HepG2 (cell line): ENCODE measurements around the gene THAP9. TPM values are rescaled to one million over a fixed set of nuclear protein-coding genes. Genes with fewer than 3 reads are reported as not detected.
A peak's percentile ranks its signal among the peaks of the same experiment; 100 is the strongest.

Experiments used
- CAMTA2 ChIP-seq: sonication (generic); formaldehyde crosslinking; IDR thresholded peaks from 2 replicates; pipeline ENCODE4 v1.4.0; 2020; ENCODE audit warnings: mild to moderate bottlenecking, missing genetic modification reagents, borderline replicate concordance
- ETV6 ChIP-seq: sonication (generic); formaldehyde crosslinking; conservative IDR thresholded peaks from 2 replicates; pipeline ENCODE4 v1.4.0; 2020; ENCODE audit warnings: missing genetic modification reagents
- FOSL1 ChIP-seq: sonication (generic); formaldehyde crosslinking; IDR thresholded peaks from 2 replicates; pipeline ENCODE4 v1.9.0; 2021; ENCODE audit warnings: missing genetic modification reagents, borderline replicate concordance
- HDAC1 ChIP-seq: sonication (generic); formaldehyde crosslinking; IDR thresholded peaks from 2 replicates; pipeline ENCODE4 v1.5.1; 2020; ENCODE audit warnings: mild to moderate bottlenecking, missing genetic modification reagents
- MIXL1 ChIP-seq: IDR thresholded peaks from 2 replicates; pipeline ENCODE4 v1.6.1; 2016
- MXI1 ChIP-seq: IDR thresholded peaks from 3 replicates; pipeline ENCODE4 v1.6.1; 2012; ENCODE audit warnings: low read depth, low read length, inconsistent platforms, borderline replicate concordance
- MYC ChIP-seq: sonication (generic); formaldehyde crosslinking; IDR thresholded peaks from 2 replicates; pipeline ENCODE4 v1.9.0; 2021; ENCODE audit warnings: missing genetic modification reagents, borderline replicate concordance
- NR2F2 ChIP-seq: IDR thresholded peaks from 2 replicates; pipeline ENCODE4 v1.6.1; 2012; ENCODE audit warnings: low read depth, inconsistent platforms, borderline replicate concordance
- SIN3A ChIP-seq: IDR thresholded peaks from 2 replicates; pipeline ENCODE4 v1.6.1; 2011; ENCODE audit warnings: low read depth, mild to moderate bottlenecking, control low read depth, low read length, borderline replicate concordance
- SNAPC2 ChIP-seq: sonication (generic); formaldehyde crosslinking; IDR thresholded peaks from 2 replicates; pipeline ENCODE4 v1.8.1; 2022; ENCODE audit warnings: mild to moderate bottlenecking, missing genetic modification reagents
- TBX3 ChIP-seq: fragments of 450-650 bp; IDR thresholded peaks from 2 replicates; pipeline ENCODE4 v1.6.1; 2017; ENCODE audit warnings: antibody characterized with exemption, mild to moderate bottlenecking, inconsistent platforms, borderline replicate concordance
- ZBTB3 ChIP-seq: sonication (generic); formaldehyde crosslinking; IDR thresholded peaks from 2 replicates; pipeline ENCODE4 v1.4.0; 2020; ENCODE audit warnings: low read depth, mild to moderate bottlenecking, moderate library complexity, missing genetic modification reagents, borderline replicate concordance
- ZKSCAN8 ChIP-seq: IDR thresholded peaks from 2 replicates; pipeline ENCODE4 v1.6.1; 2016; ENCODE audit warnings: borderline replicate concordance, missing genetic modification reagents, missing compliant biosample characterization
- ZMYM4 ChIP-seq: sonication (generic); formaldehyde crosslinking; IDR thresholded peaks from 2 replicates; pipeline ENCODE4 v1.8.1; 2023; ENCODE audit warnings: mild to moderate bottlenecking, missing genetic modification reagents
- ZNF101 ChIP-seq: sonication (generic); formaldehyde crosslinking; IDR thresholded peaks from 2 replicates; pipeline ENCODE4 v1.4.0; 2020; ENCODE audit warnings: mild to moderate bottlenecking, low read depth, missing genetic modification reagents, borderline replicate concordance
- ZNF597 ChIP-seq: sonication (generic); formaldehyde crosslinking; IDR thresholded peaks from 2 replicates; pipeline ENCODE4 v1.5.0; 2020; ENCODE audit warnings: missing genetic modification reagents
- ZNF7 ChIP-seq: IDR thresholded peaks from 2 replicates; pipeline ENCODE4 v1.6.1; 2016; ENCODE audit warnings: missing biosample characterization, missing genetic modification reagents
- ZNF766 ChIP-seq: sonication (generic); formaldehyde crosslinking; IDR thresholded peaks from 2 replicates; pipeline ENCODE4 v1.5.0; 2020; ENCODE audit warnings: missing genetic modification reagents, borderline replicate concordance
- polyA plus RNA-seq, 8 experiments: library from polyadenylated mRNA; depleted of rRNA in 3 of 8; stranded (reverse) in 7 of 8; unstranded in 1 of 8; fragments of >200 nt; fragmentation: Illumina TruSeq in 4 of 8; extraction: Trizol in 4 of 8; gene quantifications; 2 replicates each; pipeline versions ENCODE4 v1.2.1 to v1.2.3, GENCODE V29; 2011 to 2016; ENCODE audit warnings: low read depth in 4 of 8, missing spikeins in 1 of 8, mixed read lengths in 1 of 8; ENCODE audit not compliant: insufficient read depth in 1 of 8
- total RNA-seq, 5 experiments: library from RNA; depleted of rRNA; stranded (reverse); fragments of >200 nt; fragmentation: Illumina TruSeq; extraction: Trizol; gene quantifications; 2 replicates each; pipeline ENCODE4 v1.2.3, GENCODE V29; 2016; ENCODE audit warnings: low read depth in 1 of 5
- TF ChIP-seq, protein P1 (sequence below), 2 experiments: fragments of 450-650 bp in 1 of 2; sonication (generic) in 1 of 2; formaldehyde crosslinking; IDR thresholded peaks; 2 replicates each; pipeline versions ENCODE4 v1.5.0 to v1.8.0; 2020 to 2022; ENCODE audit warnings: mild to moderate bottlenecking in 1 of 2, missing genetic modification reagents in 1 of 2
- TF ChIP-seq, protein P2 (sequence below): IDR thresholded peaks from 2 replicates; pipeline ENCODE4 v1.4.0; 2020; ENCODE audit warnings: mild to moderate bottlenecking, missing genetic modification reagents
- TF ChIP-seq, protein P3 (sequence below): sonication (generic); formaldehyde crosslinking; IDR thresholded peaks from 2 replicates; pipeline ENCODE4 v1.4.0; 2020; ENCODE audit warnings: missing genetic modification reagents, mild to moderate bottlenecking, borderline replicate concordance
- TF ChIP-seq, protein P4 (sequence below): sonication (generic); formaldehyde crosslinking; conservative IDR thresholded peaks from 2 replicates; pipeline ENCODE4 v1.8.0; 2022; ENCODE audit warnings: mild to moderate bottlenecking, moderate library complexity, missing genetic modification reagents

THAP9 gene
- total and polyA plus RNA-seq, 2 of the 13 experiments (the other 11 are each of a cell fraction or from before 2014, with no cell fraction given), result 6.0 to 7.2 TPM

DNA sequence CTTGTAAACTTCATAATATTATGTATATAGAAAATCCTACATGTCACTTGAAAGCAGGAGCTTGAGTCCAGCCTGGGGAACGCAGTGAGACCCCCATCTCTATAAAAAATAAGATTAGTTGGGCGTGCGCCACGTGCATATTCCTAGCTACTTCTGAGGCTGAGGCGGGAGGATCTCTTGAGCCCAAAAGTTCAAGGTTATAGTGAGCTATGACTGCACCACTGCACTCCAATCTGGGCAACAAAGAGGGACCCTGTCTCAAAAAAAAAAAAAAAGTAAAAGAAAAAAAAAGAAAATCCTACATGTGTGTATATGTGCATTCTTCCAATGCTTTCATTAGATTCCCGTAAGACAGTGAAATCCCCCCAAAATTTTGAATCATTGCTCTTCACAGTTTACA, 11.2 kb upstream of the THAP9 start (continued):
- TF ChIP-seq, protein P1, sequence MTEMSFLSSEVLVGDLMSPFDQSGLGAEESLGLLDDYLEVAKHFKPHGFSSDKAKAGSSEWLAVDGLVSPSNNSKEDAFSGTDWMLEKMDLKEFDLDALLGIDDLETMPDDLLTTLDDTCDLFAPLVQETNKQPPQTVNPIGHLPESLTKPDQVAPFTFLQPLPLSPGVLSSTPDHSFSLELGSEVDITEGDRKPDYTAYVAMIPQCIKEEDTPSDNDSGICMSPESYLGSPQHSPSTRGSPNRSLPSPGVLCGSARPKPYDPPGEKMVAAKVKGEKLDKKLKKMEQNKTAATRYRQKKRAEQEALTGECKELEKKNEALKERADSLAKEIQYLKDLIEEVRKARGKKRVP (CRISPR knock-in tag; IDR thresholded peaks at IDR 0.05), result 0 out of 4 replicates have a peak, but pooled peaks of 1 of the 2 experiments have one; percentile 9
- TF ChIP-seq HDAC1 (CRISPR knock-in tag) (0 out of 2 replicates have a peak, but pooled peaks have one; percentile 22), SNAPC2 (no peak), ZNF101 (CRISPR knock-in tag) (no peak), SIN3A (peak; percentile 35; the same call in 1 of the 2 replicates), ZBTB3 (no peak), ETV6 (CRISPR knock-in tag) (no peak), ZNF597 (CRISPR knock-in tag) (no peak), MIXL1 (CRISPR knock-in tag) (no peak), NR2F2 (no peak), MYC (CRISPR knock-in tag) (peak; percentile 30; the same call in 1 of the 2 replicates), ZMYM4 (no peak), MXI1 (peak; percentile 40; the same call in 1 of the 3 replicates), TBX3 (no peak), FOSL1 (CRISPR knock-in tag) (no peak), ZKSCAN8 (CRISPR knock-in tag) (no peak), ZNF7 (CRISPR knock-in tag) (no peak), CAMTA2 (CRISPR knock-in tag) (no peak), ZNF766 (CRISPR knock-in tag) (no peak)
- TF ChIP-seq, protein P2, sequence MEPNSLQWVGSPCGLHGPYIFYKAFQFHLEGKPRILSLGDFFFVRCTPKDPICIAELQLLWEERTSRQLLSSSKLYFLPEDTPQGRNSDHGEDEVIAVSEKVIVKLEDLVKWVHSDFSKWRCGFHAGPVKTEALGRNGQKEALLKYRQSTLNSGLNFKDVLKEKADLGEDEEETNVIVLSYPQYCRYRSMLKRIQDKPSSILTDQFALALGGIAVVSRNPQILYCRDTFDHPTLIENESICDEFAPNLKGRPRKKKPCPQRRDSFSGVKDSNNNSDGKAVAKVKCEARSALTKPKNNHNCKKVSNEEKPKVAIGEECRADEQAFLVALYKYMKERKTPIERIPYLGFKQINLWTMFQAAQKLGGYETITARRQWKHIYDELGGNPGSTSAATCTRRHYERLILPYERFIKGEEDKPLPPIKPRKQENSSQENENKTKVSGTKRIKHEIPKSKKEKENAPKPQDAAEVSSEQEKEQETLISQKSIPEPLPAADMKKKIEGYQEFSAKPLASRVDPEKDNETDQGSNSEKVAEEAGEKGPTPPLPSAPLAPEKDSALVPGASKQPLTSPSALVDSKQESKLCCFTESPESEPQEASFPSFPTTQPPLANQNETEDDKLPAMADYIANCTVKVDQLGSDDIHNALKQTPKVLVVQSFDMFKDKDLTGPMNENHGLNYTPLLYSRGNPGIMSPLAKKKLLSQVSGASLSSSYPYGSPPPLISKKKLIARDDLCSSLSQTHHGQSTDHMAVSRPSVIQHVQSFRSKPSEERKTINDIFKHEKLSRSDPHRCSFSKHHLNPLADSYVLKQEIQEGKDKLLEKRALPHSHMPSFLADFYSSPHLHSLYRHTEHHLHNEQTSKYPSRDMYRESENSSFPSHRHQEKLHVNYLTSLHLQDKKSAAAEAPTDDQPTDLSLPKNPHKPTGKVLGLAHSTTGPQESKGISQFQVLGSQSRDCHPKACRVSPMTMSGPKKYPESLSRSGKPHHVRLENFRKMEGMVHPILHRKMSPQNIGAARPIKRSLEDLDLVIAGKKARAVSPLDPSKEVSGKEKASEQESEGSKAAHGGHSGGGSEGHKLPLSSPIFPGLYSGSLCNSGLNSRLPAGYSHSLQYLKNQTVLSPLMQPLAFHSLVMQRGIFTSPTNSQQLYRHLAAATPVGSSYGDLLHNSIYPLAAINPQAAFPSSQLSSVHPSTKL (CRISPR knock-in tag), result peak; percentile 43; the same call in 1 of the 2 replicates
- TF ChIP-seq, protein P3, sequence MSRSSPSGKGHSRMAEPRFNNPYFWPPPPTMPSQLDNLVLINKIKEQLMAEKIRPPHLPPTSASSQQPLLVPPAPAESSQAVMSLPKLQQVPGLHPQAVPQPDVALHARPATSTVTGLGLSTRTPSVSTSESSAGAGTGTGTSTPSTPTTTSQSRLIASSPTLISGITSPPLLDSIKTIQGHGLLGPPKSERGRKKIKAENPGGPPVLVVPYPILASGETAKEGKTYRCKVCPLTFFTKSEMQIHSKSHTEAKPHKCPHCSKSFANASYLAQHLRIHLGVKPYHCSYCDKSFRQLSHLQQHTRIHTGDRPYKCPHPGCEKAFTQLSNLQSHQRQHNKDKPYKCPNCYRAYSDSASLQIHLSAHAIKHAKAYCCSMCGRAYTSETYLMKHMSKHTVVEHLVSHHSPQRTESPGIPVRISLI, result 0 out of 2 replicates have a peak, but pooled peaks have one; percentile 39
- TF ChIP-seq, protein P4, sequence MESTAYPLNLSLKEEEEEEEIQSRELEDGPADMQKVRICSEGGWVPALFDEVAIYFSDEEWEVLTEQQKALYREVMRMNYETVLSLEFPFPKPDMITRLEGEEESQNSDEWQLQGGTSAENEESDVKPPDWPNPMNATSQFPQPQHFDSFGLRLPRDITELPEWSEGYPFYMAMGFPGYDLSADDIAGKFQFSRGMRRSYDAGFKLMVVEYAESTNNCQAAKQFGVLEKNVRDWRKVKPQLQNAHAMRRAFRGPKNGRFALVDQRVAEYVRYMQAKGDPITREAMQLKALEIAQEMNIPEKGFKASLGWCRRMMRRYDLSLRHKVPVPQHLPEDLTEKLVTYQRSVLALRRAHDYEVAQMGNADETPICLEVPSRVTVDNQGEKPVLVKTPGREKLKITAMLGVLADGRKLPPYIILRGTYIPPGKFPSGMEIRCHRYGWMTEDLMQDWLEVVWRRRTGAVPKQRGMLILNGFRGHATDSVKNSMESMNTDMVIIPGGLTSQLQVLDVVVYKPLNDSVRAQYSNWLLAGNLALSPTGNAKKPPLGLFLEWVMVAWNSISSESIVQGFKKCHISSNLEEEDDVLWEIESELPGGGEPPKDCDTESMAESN (CRISPR knock-in tag), result no peak
